Lower lobe of right lung (tissue), 2 donors: Measurements from ENCODE around the gene RALA. TPM values are rescaled to one million over a fixed set of nuclear protein-coding genes. Genes with fewer than 3 reads are reported as not detected.

ENCODE experiments used
- ATAC-seq, 2 donors: fragments of 200-7000 bp; cut with Tn5 transposase; one replicate each; pipeline ENCODE4 v1.9.1; 2020 to 2022; ENCODE audit warnings: mild to moderate bottlenecking in 2 of 2, moderate library complexity in 2 of 2
- DNase-seq: peaks from one replicate; pipeline ENCODE4 v3.0.0-alpha.2; 2020
- H3K27ac ChIP-seq: fragments of 200-600 bp; one replicate; pipeline ENCODE4 v1.8.0; 2022
- H3K27me3 ChIP-seq: fragments of 200-600 bp; one replicate; pipeline ENCODE4 v1.8.0; 2022; ENCODE audit warnings: low read depth
- H3K36me3 ChIP-seq: fragments of 200-600 bp; one replicate; pipeline ENCODE4 v1.8.0; 2022; ENCODE audit warnings: mild to moderate bottlenecking
- H3K4me1 ChIP-seq: fragments of 200-600 bp; one replicate; pipeline ENCODE4 v1.8.0; 2022
- H3K4me3 ChIP-seq: fragments of 200-600 bp; one replicate; pipeline ENCODE4 v1.8.0; 2022; ENCODE audit warnings: mild to moderate bottlenecking
- H3K9me3 ChIP-seq: fragments of 200-600 bp; one replicate; pipeline ENCODE4 v1.8.0; 2022
- intact Hi-C: fragments of 100-400 bp; cut with DNase I; formaldehyde crosslinking; loops from one replicate; pipeline ENCODE4 v1.11.0; 2022
- total RNA-seq: library from RNA; stranded (reverse); fragmentation: NEBNext Ultra II Directional; extraction: Animal tissue kit (Norgen Biotek cat#: 25700); gene quantifications from one replicate; pipeline ENCODE4 v1.2.1, GENCODE V29; 2021
- TF ChIP-seq, protein P1 (sequence below): fragments of 200-600 bp; IDR thresholded peaks from one replicate; pipeline ENCODE4 v1.8.0; 2022; ENCODE audit warnings: antibody characterized with exemption, mild to moderate bottlenecking
- donor health status: DM: no; HTN: yes; CAD: no; lungs with severe emphysema.

The RALA gene
- total RNA-seq, 1 donor from 2014 or later, result 48.0 TPM

DNA sequence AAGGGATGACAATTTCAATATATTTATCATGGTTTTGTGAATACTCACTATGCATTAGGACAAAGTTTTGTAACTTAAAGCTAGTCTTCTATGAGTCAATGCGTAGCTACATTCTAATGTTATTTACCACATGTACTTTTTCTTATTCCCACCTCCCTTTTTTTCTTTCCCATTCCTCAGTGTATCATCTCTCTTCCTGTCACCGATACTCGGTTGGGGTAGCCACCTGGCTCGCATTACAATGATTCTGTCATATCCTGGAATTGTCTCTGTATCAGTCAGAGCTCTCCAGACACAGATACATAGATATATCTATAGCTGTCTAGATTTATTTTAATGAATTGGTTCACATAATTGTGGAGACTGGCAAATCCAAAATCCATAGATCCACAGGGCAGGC is 9.8 kb upstream of the RALA start:
- no peaks in the 10 kb centered on the region for H3K36me3 ChIP-seq
- TF ChIP-seq, protein P1, sequence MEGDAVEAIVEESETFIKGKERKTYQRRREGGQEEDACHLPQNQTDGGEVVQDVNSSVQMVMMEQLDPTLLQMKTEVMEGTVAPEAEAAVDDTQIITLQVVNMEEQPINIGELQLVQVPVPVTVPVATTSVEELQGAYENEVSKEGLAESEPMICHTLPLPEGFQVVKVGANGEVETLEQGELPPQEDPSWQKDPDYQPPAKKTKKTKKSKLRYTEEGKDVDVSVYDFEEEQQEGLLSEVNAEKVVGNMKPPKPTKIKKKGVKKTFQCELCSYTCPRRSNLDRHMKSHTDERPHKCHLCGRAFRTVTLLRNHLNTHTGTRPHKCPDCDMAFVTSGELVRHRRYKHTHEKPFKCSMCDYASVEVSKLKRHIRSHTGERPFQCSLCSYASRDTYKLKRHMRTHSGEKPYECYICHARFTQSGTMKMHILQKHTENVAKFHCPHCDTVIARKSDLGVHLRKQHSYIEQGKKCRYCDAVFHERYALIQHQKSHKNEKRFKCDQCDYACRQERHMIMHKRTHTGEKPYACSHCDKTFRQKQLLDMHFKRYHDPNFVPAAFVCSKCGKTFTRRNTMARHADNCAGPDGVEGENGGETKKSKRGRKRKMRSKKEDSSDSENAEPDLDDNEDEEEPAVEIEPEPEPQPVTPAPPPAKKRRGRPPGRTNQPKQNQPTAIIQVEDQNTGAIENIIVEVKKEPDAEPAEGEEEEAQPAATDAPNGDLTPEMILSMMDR, result no peak
- H3K9me3 ChIP-seq, result no peaks in the 10 kb centered on the region
- no peak overlapping the region for H3K27ac ChIP-seq
- H3K27me3 ChIP-seq, result no peaks in the 10 kb centered on the region
- no peak for DNase-seq
- peaks cover 16% of the 10 kb centered on the region for H3K4me1 ChIP-seq
- H3K4me3 ChIP-seq, result no peak overlapping the region
- no peak for ATAC-seq
- intact Hi-C loops, result no loop called here

DNA sequence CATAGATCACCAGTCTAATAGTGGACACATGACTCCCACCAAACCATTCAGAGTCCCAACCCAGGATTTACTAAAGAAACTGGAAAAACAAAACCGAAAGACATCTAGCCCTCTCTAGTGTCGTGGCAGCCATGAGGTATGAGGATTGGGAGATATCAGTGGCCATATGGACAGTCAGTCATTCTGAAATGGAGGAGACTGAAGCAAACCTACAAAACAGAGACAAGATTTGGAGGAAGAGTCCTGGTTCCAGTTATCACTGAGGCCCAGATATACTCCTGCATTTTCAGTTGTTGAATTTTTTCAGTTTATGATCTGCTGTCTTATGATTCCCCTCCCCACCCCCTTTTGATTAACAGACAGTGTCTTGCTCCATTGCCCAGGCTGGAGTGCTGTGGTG is 9.1 kb upstream of the RALA start:
- DNase-seq (no peak), ATAC-seq (no peak)
- TF ChIP-seq, protein P1, result no peak
- Histone ChIP-seq H3K27ac (no peak overlapping the region), H3K9me3 (no peaks in the 10 kb centered on the region), H3K27me3 (no peaks in the 10 kb centered on the region), H3K4me1 (peaks cover 10% of the 10 kb centered on the region), H3K4me3 (no peak overlapping the region), H3K36me3 (no peaks in the 10 kb centered on the region)
- intact Hi-C loops, result no loop called here

DNA sequence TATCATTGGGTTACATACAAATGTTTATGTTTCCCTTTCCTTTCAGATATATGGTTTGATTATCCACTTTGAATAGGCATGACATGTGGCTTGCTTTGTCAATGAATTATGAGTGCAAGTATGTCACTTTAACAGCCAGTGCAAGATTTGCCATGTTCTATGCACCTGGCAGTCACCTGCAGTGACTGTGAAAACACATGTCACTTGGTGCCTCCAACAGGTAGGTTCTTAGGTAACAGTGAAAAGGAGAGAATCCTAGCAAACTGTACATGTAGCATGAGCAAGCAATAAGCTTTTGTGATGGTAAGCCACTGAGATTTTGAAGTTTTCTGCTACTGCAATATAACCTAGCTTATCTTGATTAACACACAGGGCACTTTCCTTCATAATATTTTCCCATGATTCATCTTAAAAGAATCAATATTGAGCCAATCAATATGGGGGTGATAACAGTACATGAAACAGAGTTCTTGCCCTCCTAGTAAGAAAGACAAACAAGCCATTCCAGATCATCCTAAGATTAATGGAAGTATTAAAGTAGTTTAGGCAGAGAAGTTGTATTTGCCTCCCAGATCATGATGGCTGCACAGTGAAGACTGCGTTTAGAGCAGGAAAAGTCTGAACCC is 7.9 kb upstream of the RALA start:
- Histone ChIP-seq H3K27me3 (no peaks in the 10 kb centered on the region), H3K36me3 (no peaks in the 10 kb centered on the region), H3K4me3 (no peak overlapping the region), H3K4me1 (no peaks in the 10 kb centered on the region), H3K27ac (no peak overlapping the region), H3K9me3 (no peaks in the 10 kb centered on the region)
- intact Hi-C loops, result no loop called here
- DNase-seq (no peak), ATAC-seq (no peak)
- TF ChIP-seq, protein P1, result no peak

DNA sequence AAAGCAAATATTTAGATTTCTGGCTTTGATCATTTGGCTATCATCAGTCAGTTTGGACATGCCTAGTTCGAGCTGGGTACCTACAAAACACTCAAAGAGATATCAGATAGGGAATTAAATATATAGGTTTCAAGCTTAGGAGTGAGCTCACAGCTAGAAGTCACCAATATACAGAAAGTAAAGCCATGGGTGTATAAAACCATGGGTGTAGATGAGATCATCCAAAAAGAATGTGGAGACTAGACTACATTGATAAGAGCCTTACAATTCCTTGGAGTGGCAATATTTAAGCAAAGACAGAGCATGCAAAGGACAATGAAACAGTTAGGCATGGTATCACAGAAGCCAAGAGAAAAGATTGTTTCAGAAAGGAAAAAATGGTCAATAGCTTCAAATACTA is 7.2 kb upstream of the RALA start:
- ATAC-seq (no peak), DNase-seq (no peak)
- Histone ChIP-seq H3K9me3 (no peaks in the 10 kb centered on the region), H3K4me3 (no peak overlapping the region), H3K36me3 (no peaks in the 10 kb centered on the region), H3K27me3 (no peaks in the 10 kb centered on the region), H3K4me1 (no peaks in the 10 kb centered on the region), H3K27ac (no peak overlapping the region)
- intact Hi-C loops, result no loop called here
- TF ChIP-seq, protein P1, result no peak

DNA sequence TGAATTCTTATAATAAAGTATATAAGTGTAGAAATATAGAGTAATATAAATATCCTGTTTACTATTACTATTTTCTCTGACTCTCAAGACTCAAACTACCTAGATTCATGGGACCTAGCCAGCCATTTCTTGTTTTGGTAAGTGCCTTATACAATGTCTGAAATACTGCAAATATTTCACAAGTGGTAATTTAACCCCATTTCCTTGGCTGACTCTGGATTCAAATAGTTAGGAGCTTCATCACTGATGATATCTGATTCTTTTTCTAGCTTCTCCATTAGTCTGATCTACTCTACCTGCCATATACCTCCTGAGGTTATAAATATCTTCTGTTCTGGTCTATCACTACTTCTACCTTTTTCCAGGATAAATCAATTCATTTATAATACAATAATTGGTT is 6.4 kb upstream of the RALA start:
- ATAC-seq (no peak), DNase-seq (no peak)
- TF ChIP-seq, protein P1, result no peak
- intact Hi-C loops, result no loop called here
- Histone ChIP-seq H3K4me1 (no peaks in the 10 kb centered on the region), H3K4me3 (no peak overlapping the region), H3K36me3 (no peaks in the 10 kb centered on the region), H3K9me3 (no peaks in the 10 kb centered on the region), H3K27ac (no peak overlapping the region), H3K27me3 (no peaks in the 10 kb centered on the region)
